Measurements from ENCODE around the gene ELAVL1. TPM values are rescaled to one million over a fixed set of nuclear protein-coding genes. Genes with fewer than 3 reads are reported as not detected.

The ELAVL1 gene
- total and polyA plus RNA-seq, 2 experiments from 2014 or later, result 57.7 to 89.9 TPM

DNA sequence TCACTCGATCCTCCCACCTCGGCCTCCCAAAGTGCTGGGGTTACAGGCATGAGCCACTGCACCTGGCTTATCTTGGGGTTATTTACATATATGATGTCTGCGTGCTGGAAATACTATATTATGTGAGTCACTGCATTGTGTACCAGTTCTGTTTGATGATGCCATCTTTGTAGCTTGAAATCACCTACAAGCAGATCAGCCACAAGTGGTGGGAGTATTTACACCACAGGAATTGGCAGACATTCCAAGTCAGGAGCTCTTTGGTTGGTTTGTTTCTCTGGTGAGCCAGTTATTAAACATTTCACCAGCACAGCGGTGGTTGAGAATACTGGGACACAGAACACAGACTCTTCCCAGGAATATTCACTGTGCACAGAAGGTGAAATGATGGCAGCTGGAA, 57.5 kb downstream of the ELAVL1 start:
- Histone ChIP-seq H3K4me2 (no peak overlapping the region), H3K9me3 (ENCODE audit: low read depth) (no peaks in the 10 kb centered on the region), H2AFZ (no peak overlapping the region), H4K20me1 (ENCODE audit: insufficient read depth, poor library complexity, severe bottlenecking) (no peaks in the 10 kb centered on the region), H3K4me1 (ENCODE audit: insufficient read depth) (no peaks in the 10 kb centered on the region), H3K27me3 (no peaks in the 10 kb centered on the region), H3K36me3 (replicated peaks; ENCODE audit: insufficient read depth, low read depth) (no peaks in the 10 kb centered on the region), H3K9me2 (replicated peaks; ENCODE audit: insufficient read depth) (no peaks in the 10 kb centered on the region), H3K4me3 (no peak overlapping the region), H3K27ac (no peak overlapping the region), H3K79me2 (peaks cover 1% of the 10 kb centered on the region)
- no peak for DNase-seq (ENCODE audit: low spot score)
- WGBS (ENCODE audit: low lambda C conversion rate, missing lambda C conversion rate), result 97% methylated on average over 4 of the region's 4 CpGs
- TF ChIP-seq, protein P1, sequence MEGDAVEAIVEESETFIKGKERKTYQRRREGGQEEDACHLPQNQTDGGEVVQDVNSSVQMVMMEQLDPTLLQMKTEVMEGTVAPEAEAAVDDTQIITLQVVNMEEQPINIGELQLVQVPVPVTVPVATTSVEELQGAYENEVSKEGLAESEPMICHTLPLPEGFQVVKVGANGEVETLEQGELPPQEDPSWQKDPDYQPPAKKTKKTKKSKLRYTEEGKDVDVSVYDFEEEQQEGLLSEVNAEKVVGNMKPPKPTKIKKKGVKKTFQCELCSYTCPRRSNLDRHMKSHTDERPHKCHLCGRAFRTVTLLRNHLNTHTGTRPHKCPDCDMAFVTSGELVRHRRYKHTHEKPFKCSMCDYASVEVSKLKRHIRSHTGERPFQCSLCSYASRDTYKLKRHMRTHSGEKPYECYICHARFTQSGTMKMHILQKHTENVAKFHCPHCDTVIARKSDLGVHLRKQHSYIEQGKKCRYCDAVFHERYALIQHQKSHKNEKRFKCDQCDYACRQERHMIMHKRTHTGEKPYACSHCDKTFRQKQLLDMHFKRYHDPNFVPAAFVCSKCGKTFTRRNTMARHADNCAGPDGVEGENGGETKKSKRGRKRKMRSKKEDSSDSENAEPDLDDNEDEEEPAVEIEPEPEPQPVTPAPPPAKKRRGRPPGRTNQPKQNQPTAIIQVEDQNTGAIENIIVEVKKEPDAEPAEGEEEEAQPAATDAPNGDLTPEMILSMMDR (IDR thresholded peaks at IDR 0.05; ENCODE audit: poor library complexity), result no peak
- TF ChIP-seq EZH2phosphoT487 (IDR thresholded peaks at IDR 0.05; ENCODE audit: low read depth, severe bottlenecking, unreplicated experiment), result no peak
- TF ChIP-seq EZH2 (IDR thresholded peaks at IDR 0.05; ENCODE audit: borderline replicate concordance), result no peak

DNA sequence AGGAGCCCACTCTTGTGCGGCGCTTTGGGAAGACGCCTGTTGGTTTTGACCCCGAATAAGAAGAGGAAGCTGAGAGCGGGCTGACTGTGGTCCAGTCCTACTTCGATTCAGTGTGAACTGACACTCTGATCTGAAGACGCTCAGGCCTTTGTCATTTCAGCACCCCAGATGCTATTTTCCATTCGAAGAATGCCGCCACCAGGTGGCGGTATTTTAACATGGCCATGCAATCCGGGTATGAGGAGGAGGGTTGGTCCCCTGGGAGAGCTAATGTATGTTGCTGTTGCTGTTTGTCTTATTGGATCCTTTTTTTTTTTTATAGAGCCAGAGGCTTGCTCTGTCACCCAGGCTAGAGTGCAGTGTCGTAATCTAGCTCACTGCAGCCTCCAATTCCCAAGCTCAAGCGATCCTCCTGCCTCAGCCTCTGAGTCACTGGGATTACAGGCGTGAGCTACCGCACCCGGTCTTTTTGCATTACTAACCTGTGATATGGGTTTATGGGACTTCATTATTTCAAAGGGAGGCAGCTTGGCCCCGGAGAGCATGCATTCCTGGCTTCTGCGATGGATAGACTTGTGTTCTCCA, 61.2 kb downstream of the ELAVL1 start:
- 30% methylated on average over 18 of the region's 18 CpGs for WGBS (ENCODE audit: low lambda C conversion rate, missing lambda C conversion rate)

DNA sequence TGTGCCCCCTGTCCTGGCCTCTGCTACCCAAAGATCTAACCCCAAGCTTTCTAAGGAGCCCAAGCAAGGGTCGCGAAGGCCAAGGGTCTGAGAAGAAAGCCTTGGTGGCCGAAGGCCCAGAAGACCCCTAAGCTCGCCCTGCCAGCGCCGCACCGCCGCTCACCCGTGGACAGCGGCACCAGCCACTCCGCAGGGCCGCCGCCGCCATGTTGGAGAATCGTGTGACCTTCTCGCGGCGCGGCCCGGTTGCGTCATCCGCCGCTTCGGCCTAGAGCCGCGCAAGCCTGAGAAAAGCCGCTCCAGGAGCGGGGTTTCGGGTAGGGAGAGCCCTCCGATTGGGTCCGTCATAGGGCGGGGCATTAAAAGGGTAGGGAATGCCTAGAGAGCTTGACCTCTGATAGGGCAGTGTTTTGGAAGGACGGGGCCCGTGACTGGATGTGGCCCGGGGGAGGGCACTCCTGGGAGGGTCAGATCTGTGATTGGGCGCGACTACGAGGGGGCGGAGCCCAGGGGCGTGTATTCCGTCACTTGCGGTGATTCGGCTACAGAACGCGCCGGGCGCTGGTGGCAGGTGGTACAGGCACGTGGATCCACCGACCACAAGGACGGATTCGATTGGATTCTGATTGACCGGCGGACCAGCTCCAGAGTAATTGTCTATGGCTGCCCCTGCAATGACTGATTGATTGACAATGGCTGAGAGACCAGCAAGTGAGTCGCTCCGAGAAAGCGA, 61.8 kb downstream of the ELAVL1 start, which contains the start of gene TIMM44:
Gene TIMM44 (minus strand): TSS at position 223 of the 733 bp plus-strand sequence. CDS start 15 bp downstream, at position 208.
- Histone ChIP-seq H3K36me3 (replicated peaks; ENCODE audit: insufficient read depth, low read depth) (no peaks in the 10 kb centered on the region), H3K27me3 (no peaks in the 10 kb centered on the region), H3K4me3 (peak within 1 kb of the TSS; percentile 45), H3K4me2 (peak within 1 kb of the TSS; percentile 90), H4K20me1 (ENCODE audit: insufficient read depth, poor library complexity, severe bottlenecking) (no peaks in the 10 kb centered on the region), H2AFZ (peak within 1 kb of the TSS; percentile 60), H3K79me2 (peaks cover 37% of the 10 kb centered on the region), H3K9me2 (replicated peaks; ENCODE audit: insufficient read depth) (no peaks in the 10 kb centered on the region), H3K9me3 (ENCODE audit: low read depth) (no peaks in the 10 kb centered on the region), H3K27ac (peak within 1 kb of the TSS; percentile 93), H3K4me1 (ENCODE audit: insufficient read depth) (peaks cover 8% of the 10 kb centered on the region)
- under 1% methylated on average over 56 of the region's 56 CpGs for WGBS (ENCODE audit: low lambda C conversion rate, missing lambda C conversion rate)
- DNase-seq (ENCODE audit: low spot score), result peak; percentile 99
- TF ChIP-seq EZH2phosphoT487 (IDR thresholded peaks at IDR 0.05; ENCODE audit: low read depth, severe bottlenecking, unreplicated experiment) (no peak), EZH2 (IDR thresholded peaks at IDR 0.05; ENCODE audit: borderline replicate concordance) (no peak)
- TF ChIP-seq, protein P1 (IDR thresholded peaks at IDR 0.05; ENCODE audit: poor library complexity), result no peak

More for the DNA sequence above, 61.2 kb downstream of the ELAVL1 start:
- Histone ChIP-seq H3K4me2 (peak overlapping the region; percentile 86), H3K9me2 (replicated peaks; ENCODE audit: insufficient read depth) (no peaks in the 10 kb centered on the region), H3K4me3 (peak overlapping the region; percentile 22), H3K27ac (peak overlapping the region; percentile 82), H3K4me1 (ENCODE audit: insufficient read depth) (peaks cover 8% of the 10 kb centered on the region), H4K20me1 (ENCODE audit: insufficient read depth, poor library complexity, severe bottlenecking) (no peaks in the 10 kb centered on the region), H3K79me2 (peaks cover 31% of the 10 kb centered on the region), H3K9me3 (ENCODE audit: low read depth) (no peaks in the 10 kb centered on the region), H2AFZ (peak overlapping the region; percentile 53), H3K36me3 (replicated peaks; ENCODE audit: insufficient read depth, low read depth) (no peaks in the 10 kb centered on the region), H3K27me3 (no peaks in the 10 kb centered on the region)
- no peak for TF ChIP-seq EZH2phosphoT487 (IDR thresholded peaks at IDR 0.05; ENCODE audit: low read depth, severe bottlenecking, unreplicated experiment)
- TF ChIP-seq, protein P1 (IDR thresholded peaks at IDR 0.05; ENCODE audit: poor library complexity), result peak; percentile 88
- peak; percentile 95 for DNase-seq (ENCODE audit: low spot score)

Data from hepatocyte (in vitro differentiated cells).